Measurements from ENCODE around the gene SLC7A4.

Gene SLC7A4

GRCh38 chr22:20986365-20986764, 46.0 kb downstream of the SLC7A4 start:
- DNase-seq (ENCODE audit: low spot score) = no peak

GRCh38 chr22:20985720-20986119, 46.6 kb downstream of the SLC7A4 start:
- DNase-seq (ENCODE audit: low spot score) = no peak

GRCh38 chr22:20983081-20983771, 49.1 kb downstream of the SLC7A4 start:
- no peak for DNase-seq (ENCODE audit: low spot score)

- DNase-seq (ENCODE audit: low spot score) = no peak
Observed at GRCh38 chr22:20982563-20982882, 49.8 kb downstream of the SLC7A4 start.

- peak; percentile 91 for DNase-seq (ENCODE audit: low spot score)
Observed at GRCh38 chr22:20981787-20982562, 50.4 kb downstream of the SLC7A4 start, which contains the start of gene LZTR1. LZTR1 (plus strand) TSS chr22:20982297; CDS start chr22:20982372, 75 bp downstream.

GRCh38 chr22:20980938-20981722, 51.2 kb downstream of the SLC7A4 start:
- no peak for DNase-seq (ENCODE audit: low spot score)

- no peak for DNase-seq (ENCODE audit: low spot score)
Observed at GRCh38 chr22:20980523-20980922, 51.8 kb downstream of the SLC7A4 start.

GRCh38 chr22:20979940-20980453, 52.4 kb downstream of the SLC7A4 start:
- DNase-seq (ENCODE audit: low spot score) = no peak

GRCh38 chr22:20979243-20979809, 53.0 kb downstream of the SLC7A4 start:
- DNase-seq (ENCODE audit: low spot score) = no peak

Data from hepatic stellate cell (primary cell).